Fibroblast of lung (primary cell): Measurements from ENCODE around the gene KATNAL1.

Source experiments
- EZH2 ChIP-seq: IDR thresholded peaks from 2 replicates; pipeline ENCODE4 v1.5.1; 2012; ENCODE audit warnings: low read length, control low read depth, mild to moderate bottlenecking; ENCODE audit errors: missing control alignments
- TF ChIP-seq, protein P1 (sequence below), 2 donors: IDR thresholded peaks in 1 of 2; conservative IDR thresholded peaks in 1 of 2; 1 replicate in 1 of 2; 2 replicates in 1 of 2; pipeline ENCODE4 v1.5.1; 2011 to 2012; ENCODE audit warnings: low read length in 2 of 2, control low read depth in 1 of 2, inconsistent platforms in 1 of 2, low read depth in 1 of 2, mild to moderate bottlenecking in 1 of 2

DNA sequence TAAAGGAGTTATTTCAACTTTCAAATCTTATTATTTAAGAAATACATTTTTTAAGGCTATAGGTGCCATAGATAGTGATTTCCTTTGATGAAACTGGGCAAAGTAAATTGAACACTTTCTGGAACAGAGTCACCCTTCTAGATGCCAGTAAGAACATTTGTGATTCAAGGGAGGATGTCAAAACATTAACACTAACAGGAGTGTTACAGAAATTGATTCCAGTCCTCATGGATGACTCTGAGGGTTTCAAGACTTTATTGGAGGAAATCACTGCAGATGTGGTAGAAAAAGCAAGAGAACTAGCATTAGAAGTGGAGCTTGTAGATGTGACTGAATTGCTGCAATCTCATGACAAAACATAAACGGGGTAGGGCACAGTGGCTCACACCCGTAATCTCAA is 12.2 kb downstream of the KATNAL1 start:
- TF ChIP-seq, protein P1, sequence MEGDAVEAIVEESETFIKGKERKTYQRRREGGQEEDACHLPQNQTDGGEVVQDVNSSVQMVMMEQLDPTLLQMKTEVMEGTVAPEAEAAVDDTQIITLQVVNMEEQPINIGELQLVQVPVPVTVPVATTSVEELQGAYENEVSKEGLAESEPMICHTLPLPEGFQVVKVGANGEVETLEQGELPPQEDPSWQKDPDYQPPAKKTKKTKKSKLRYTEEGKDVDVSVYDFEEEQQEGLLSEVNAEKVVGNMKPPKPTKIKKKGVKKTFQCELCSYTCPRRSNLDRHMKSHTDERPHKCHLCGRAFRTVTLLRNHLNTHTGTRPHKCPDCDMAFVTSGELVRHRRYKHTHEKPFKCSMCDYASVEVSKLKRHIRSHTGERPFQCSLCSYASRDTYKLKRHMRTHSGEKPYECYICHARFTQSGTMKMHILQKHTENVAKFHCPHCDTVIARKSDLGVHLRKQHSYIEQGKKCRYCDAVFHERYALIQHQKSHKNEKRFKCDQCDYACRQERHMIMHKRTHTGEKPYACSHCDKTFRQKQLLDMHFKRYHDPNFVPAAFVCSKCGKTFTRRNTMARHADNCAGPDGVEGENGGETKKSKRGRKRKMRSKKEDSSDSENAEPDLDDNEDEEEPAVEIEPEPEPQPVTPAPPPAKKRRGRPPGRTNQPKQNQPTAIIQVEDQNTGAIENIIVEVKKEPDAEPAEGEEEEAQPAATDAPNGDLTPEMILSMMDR (conservative IDR thresholded peaks at IDR 0.05 in 1 of 2, IDR thresholded peaks at IDR 0.05 in 1 of 2; ENCODE audit: low read depth in 1 of 2, low read length in 2 of 2), result no peak
- no peak for TF ChIP-seq EZH2
